ENCODE results near the gene GABRG3.

- TF ChIP-seq POLR2A (IDR thresholded peaks at IDR 0.05; ENCODE audit: low read depth, low read length) (no peak), POLR2AphosphoS5 (IDR thresholded peaks at IDR 0.05; ENCODE audit: low read depth, low read length) (no peak), TAF1 (IDR thresholded peaks at IDR 0.05; ENCODE audit: low read depth, low read length) (no peak), SPI1 (IDR thresholded peaks at IDR 0.05; ENCODE audit: low read depth, low read length) (no peak), POU2F2 (IDR thresholded peaks at IDR 0.05; ENCODE audit: low read depth, low read length) (no peak), PAX5 (IDR thresholded peaks at IDR 0.05; ENCODE audit: insufficient read depth, low read length, severe bottlenecking) (no peak)
Observed at GRCh38 chr15:27549746-27550145, 578.8 kb downstream of the GABRG3 start.

All from GM12891 (cell line).